ENCODE measurements around the gene CD93.

Gene CD93

DNA sequence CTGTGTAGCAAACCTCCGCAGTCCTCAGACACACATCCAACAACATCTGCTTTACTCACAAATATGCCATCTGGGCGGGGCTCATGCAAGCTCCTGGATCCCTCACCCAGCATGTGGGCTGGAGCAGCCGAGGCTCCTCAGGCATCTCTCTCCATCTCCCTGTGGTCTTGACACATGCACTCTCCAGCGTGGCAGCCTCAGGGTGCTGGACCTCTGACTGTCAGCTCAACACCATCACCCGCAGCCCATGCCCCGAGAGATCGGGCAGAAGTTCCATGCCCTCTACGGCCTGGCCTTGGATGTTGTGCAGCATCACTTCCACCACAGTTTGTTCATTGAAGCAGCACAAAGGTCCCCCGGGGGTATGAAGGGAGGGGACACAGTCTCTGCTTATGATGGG is 32.6 kb upstream of the CD93 start:
- no peak for ATAC-seq
- TF ChIP-seq TOX (CRISPR knock-in tag; IDR thresholded peaks at IDR 0.05; ENCODE audit: borderline replicate concordance) (no peak), ZC3H10 (CRISPR knock-in tag; IDR thresholded peaks at IDR 0.05) (no peak), POU6F1 (CRISPR knock-in tag; IDR thresholded peaks at IDR 0.05; ENCODE audit: borderline replicate concordance, low read depth) (no peak), RARB (CRISPR knock-in tag; IDR thresholded peaks at IDR 0.05) (no peak), OSR1 (CRISPR knock-in tag; IDR thresholded peaks at IDR 0.05) (no peak), ZFP30 (CRISPR knock-in tag; IDR thresholded peaks at IDR 0.05) (no peak), PPARA (CRISPR knock-in tag; IDR thresholded peaks at IDR 0.05; ENCODE audit: borderline replicate concordance) (no peak), ZNF70 (CRISPR knock-in tag; IDR thresholded peaks at IDR 0.05) (no peak), ZNF565 (CRISPR knock-in tag; conservative IDR thresholded peaks at IDR 0.05; ENCODE audit: low read depth) (no peak), ZFP3 (CRISPR knock-in tag; IDR thresholded peaks at IDR 0.05) (no peak), ISL1 (CRISPR knock-in tag; IDR thresholded peaks at IDR 0.05) (no peak), ZNF8 (CRISPR knock-in tag; IDR thresholded peaks at IDR 0.05) (no peak), GLIS3 (CRISPR knock-in tag; IDR thresholded peaks at IDR 0.05) (no peak), CSRNP3 (CRISPR knock-in tag; IDR thresholded peaks at IDR 0.05) (no peak), SNAI2 (CRISPR knock-in tag; IDR thresholded peaks at IDR 0.05) (no peak), PATZ1 (CRISPR knock-in tag; IDR thresholded peaks at IDR 0.05; ENCODE audit: borderline replicate concordance) (no peak), TCF4 (CRISPR knock-in tag; IDR thresholded peaks at IDR 0.05; ENCODE audit: borderline replicate concordance) (no peak), ARNTL (CRISPR knock-in tag; IDR thresholded peaks at IDR 0.05; ENCODE audit: borderline replicate concordance, low read depth) (no peak), BACH2 (CRISPR knock-in tag; IDR thresholded peaks at IDR 0.05; ENCODE audit: borderline replicate concordance) (no peak)
- TF ChIP-seq, protein P1, sequence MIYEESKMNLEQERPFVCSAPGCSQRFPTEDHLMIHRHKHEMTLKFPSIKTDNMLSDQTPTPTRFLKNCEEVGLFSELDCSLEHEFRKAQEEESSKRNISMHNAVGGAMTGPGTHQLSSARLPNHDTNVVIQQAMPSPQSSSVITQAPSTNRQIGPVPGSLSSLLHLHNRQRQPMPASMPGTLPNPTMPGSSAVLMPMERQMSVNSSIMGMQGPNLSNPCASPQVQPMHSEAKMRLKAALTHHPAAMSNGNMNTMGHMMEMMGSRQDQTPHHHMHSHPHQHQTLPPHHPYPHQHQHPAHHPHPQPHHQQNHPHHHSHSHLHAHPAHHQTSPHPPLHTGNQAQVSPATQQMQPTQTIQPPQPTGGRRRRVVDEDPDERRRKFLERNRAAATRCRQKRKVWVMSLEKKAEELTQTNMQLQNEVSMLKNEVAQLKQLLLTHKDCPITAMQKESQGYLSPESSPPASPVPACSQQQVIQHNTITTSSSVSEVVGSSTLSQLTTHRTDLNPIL (CRISPR knock-in tag; IDR thresholded peaks at IDR 0.05; ENCODE audit: low read depth): no peak

DNA sequence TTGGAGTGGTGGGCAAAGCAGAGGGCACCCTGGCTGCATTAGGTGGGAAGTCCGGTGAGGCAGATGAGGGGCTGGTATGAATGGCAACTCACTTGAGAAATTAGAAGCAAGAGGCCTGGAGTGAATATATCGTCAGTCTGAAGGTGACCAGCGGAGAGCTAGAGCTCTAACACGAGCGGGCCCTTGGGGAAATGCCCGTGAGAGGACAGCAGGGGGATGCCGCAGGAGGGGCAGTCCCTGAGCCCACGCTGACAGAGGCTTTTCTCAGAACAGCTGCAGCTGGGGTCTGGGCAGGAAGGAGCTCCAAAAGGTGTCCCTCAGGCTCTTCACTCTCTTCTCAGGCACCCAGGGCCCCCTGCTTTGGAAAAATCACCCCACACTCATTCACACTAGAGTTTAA is 32.0 kb upstream of the CD93 start:
- ATAC-seq: no peak
- TF ChIP-seq ZFP3 (CRISPR knock-in tag; IDR thresholded peaks at IDR 0.05): no peak
- no peak for TF ChIP-seq POU6F1 (CRISPR knock-in tag; IDR thresholded peaks at IDR 0.05; ENCODE audit: borderline replicate concordance, low read depth)
- no peak for TF ChIP-seq ZFP30 (CRISPR knock-in tag; IDR thresholded peaks at IDR 0.05)
- TF ChIP-seq RARB (CRISPR knock-in tag; IDR thresholded peaks at IDR 0.05): no peak
- no peak for TF ChIP-seq ZC3H10 (CRISPR knock-in tag; IDR thresholded peaks at IDR 0.05)
- TF ChIP-seq CSDC2 (CRISPR knock-in tag; IDR thresholded peaks at IDR 0.05): no peak
- no peak for TF ChIP-seq TOX (CRISPR knock-in tag; IDR thresholded peaks at IDR 0.05; ENCODE audit: borderline replicate concordance)
- TF ChIP-seq GLIS3 (CRISPR knock-in tag; IDR thresholded peaks at IDR 0.05): no peak
- no peak for TF ChIP-seq ZNF565 (CRISPR knock-in tag; conservative IDR thresholded peaks at IDR 0.05; ENCODE audit: low read depth)
- TF ChIP-seq SNAI2 (CRISPR knock-in tag; IDR thresholded peaks at IDR 0.05): no peak
- TF ChIP-seq PATZ1 (CRISPR knock-in tag; IDR thresholded peaks at IDR 0.05; ENCODE audit: borderline replicate concordance): no peak
- TF ChIP-seq CSRNP3 (CRISPR knock-in tag; IDR thresholded peaks at IDR 0.05): no peak
- TF ChIP-seq ZNF70 (CRISPR knock-in tag; IDR thresholded peaks at IDR 0.05): no peak
- TF ChIP-seq TSHZ2 (CRISPR knock-in tag; IDR thresholded peaks at IDR 0.05): no peak
- TF ChIP-seq ISL1 (CRISPR knock-in tag; IDR thresholded peaks at IDR 0.05): no peak
- no peak for TF ChIP-seq PPARA (CRISPR knock-in tag; IDR thresholded peaks at IDR 0.05; ENCODE audit: borderline replicate concordance)
- no peak for TF ChIP-seq ARNTL (CRISPR knock-in tag; IDR thresholded peaks at IDR 0.05; ENCODE audit: borderline replicate concordance, low read depth)
- TF ChIP-seq BACH2 (CRISPR knock-in tag; IDR thresholded peaks at IDR 0.05; ENCODE audit: borderline replicate concordance): no peak
- no peak for TF ChIP-seq ESRRG (CRISPR knock-in tag; IDR thresholded peaks at IDR 0.05)
- TF ChIP-seq TCF4 (CRISPR knock-in tag; IDR thresholded peaks at IDR 0.05; ENCODE audit: borderline replicate concordance): no peak
